WERI-Rb-1 (cell line): ENCODE measurements around the gene SULT2B1.

Experiments used
- DNase-seq: peaks from one replicate; pipeline ENCODE4 v3.0.0-alpha.2; 2020
- H3K27ac ChIP-seq: fragments of 250-450 bp; sonication (Bioruptor Pico); 2 replicates; pipeline ENCODE4 v1.5.1; 2020; ENCODE audit warnings: mild to moderate bottlenecking, moderate library complexity
- H3K27me3 ChIP-seq: fragments of 250-450 bp; sonication (Bioruptor Pico); 2 replicates; pipeline ENCODE4 v1.5.1; 2021; ENCODE audit warnings: mild to moderate bottlenecking, low read depth, moderate library complexity; ENCODE audit not compliant: insufficient read depth, severe bottlenecking
- H3K36me3 ChIP-seq: fragments of 250-450 bp; sonication (Bioruptor Pico); 2 replicates; pipeline ENCODE4 v1.5.1; 2020; ENCODE audit warnings: mild to moderate bottlenecking, moderate library complexity
- H3K4me3 ChIP-seq: 2 replicates; pipeline ENCODE4 v1.5.1; 2011; ENCODE audit warnings: low read depth, mild to moderate bottlenecking, control low read depth, low read length
- H3K9me3 ChIP-seq: fragments of 250-450 bp; sonication (Bioruptor Pico); 2 replicates; pipeline ENCODE4 v1.5.1; 2021; ENCODE audit warnings: mild to moderate bottlenecking, moderate library complexity; ENCODE audit not compliant: severe bottlenecking
- TF ChIP-seq, protein P1 (sequence below): IDR thresholded peaks from 2 replicates; pipeline ENCODE4 v1.5.1; 2011; ENCODE audit warnings: low read depth, mild to moderate bottlenecking, control low read depth, inconsistent platforms, low read length

SULT2B1 gene

DNA sequence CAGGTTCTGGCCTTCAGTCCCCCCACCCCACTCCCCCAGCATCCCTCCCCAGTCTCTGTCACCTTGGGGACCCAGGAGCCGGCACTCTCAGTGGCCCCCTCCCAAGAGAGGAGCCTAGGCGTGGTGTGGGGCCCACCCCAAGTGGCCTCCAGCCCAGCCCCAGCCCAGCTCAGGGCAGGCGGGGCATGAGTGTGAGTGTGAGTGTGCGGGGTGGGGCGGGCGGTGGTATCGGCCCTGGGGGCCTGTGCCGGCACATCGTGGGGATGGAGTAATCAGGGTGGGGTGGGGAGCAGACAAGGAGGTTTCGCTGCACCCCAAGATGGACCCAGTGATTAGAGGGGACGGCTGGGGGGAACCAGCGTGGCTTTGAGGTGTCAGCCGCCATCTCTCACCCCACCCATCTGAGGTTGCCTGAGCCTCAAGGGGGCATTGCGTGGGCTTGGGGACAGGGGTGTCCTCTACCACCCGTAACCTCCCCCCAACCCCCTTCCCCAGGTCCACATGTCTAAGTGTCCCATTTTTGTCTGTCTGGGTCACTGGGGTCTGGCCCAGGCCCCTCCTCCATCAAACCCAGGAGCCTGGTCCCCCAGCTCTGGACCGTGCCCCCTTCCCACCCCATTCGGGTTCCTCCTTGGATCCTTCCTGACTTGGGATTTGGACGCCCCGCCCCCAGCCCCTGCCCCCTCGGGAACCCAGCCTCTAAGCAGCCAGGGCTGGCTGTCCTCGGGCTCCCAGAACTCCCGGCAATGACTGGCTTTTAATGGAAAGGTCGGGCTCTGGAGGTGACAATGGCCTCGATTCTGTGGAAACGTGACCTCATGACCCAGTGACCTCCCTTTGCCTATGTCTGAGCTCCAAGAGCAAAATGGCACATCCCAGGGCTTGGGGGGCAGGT, 6.9 kb upstream of the SULT2B1 start:
- H3K4me3 ChIP-seq, result no peak overlapping the region
- no peaks in the 10 kb centered on the region for H3K9me3 ChIP-seq
- no peak overlapping the region for H3K27ac ChIP-seq
- no peaks in the 10 kb centered on the region for H3K36me3 ChIP-seq
- H3K27me3 ChIP-seq, result no peaks in the 10 kb centered on the region
- DNase-seq, result no peak
- TF ChIP-seq, protein P1, sequence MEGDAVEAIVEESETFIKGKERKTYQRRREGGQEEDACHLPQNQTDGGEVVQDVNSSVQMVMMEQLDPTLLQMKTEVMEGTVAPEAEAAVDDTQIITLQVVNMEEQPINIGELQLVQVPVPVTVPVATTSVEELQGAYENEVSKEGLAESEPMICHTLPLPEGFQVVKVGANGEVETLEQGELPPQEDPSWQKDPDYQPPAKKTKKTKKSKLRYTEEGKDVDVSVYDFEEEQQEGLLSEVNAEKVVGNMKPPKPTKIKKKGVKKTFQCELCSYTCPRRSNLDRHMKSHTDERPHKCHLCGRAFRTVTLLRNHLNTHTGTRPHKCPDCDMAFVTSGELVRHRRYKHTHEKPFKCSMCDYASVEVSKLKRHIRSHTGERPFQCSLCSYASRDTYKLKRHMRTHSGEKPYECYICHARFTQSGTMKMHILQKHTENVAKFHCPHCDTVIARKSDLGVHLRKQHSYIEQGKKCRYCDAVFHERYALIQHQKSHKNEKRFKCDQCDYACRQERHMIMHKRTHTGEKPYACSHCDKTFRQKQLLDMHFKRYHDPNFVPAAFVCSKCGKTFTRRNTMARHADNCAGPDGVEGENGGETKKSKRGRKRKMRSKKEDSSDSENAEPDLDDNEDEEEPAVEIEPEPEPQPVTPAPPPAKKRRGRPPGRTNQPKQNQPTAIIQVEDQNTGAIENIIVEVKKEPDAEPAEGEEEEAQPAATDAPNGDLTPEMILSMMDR, result no peak

DNA sequence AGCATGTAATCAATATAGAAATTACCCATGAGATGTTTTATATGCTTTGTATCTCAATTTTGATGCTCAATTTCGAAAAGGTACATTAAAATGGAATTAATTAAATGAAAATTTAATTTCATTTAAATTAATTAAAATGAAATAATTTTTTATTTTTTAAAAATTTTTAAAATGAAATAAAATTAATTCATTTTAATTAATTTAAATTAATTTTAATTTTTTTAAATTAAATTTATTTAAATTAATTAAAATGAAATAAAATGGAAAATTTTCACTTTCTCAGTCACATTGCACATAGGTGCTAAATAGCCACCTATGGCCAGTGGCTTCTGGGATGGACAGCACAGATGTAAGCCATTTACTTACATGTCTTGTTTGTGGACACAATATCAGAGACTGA, 4.2 kb upstream of the SULT2B1 start:
- TF ChIP-seq, protein P1, result no peak
- Histone ChIP-seq H3K4me3 (no peak overlapping the region), H3K27ac (no peak overlapping the region), H3K27me3 (no peaks in the 10 kb centered on the region), H3K36me3 (no peaks in the 10 kb centered on the region), H3K9me3 (no peaks in the 10 kb centered on the region)
- DNase-seq, result no peak

DNA sequence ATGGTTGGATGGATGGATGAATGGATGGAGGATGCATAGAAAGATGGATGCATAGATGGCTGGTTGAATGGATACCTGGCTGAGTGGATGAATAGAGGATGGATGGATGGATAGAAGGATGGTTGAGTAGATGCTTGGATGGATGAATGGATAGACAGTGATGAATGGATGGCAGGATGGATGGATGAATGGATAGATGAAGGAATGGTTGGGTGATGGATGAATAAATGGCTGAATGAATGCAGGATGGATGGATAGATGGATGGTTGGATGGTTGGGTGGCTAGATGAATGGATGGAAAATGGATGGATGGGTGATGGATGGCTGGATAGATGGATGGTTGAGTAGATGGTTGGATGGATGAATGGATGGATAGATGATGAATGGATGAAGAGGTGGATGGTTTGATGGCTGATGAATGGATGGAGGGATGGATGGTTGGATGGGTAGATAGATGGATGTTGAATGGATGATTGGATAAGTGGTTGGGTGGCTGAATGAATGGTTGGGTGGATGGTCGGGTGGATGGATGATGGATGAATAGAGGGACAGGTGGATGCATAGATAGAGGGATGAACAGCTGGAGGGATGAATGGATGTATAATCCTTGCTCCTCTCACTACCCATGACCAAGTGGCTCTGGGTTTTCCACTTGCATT, 3.6 kb upstream of the SULT2B1 start:
- H3K36me3 ChIP-seq, result no peaks in the 10 kb centered on the region

DNA sequence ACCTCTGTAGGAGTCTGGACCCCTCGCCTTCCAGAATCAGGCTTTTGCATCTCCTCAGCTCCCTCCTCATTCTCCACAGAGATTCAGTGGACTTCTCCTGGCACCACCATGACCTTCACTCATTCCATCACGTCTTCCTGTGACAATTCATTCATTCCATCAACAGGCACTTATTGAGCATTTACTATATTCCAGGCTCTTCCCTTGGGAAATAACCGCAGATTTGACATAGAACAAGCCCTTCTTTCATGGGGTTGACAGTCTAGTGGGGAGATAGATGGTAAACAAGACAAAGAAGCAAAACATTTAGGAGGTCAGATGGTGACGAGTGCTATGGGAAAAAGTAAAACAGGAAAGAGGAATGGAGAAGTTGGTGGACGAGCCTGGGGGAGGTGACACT, 2.6 kb upstream of the SULT2B1 start:
- Histone ChIP-seq H3K27ac (no peak overlapping the region), H3K4me3 (no peak overlapping the region), H3K36me3 (no peaks in the 10 kb centered on the region), H3K9me3 (no peaks in the 10 kb centered on the region), H3K27me3 (no peaks in the 10 kb centered on the region)
- TF ChIP-seq, protein P1, result no peak
- DNase-seq, result no peak

More for the DNA sequence above, 3.6 kb upstream of the SULT2B1 start:
- no peak overlapping the region for H3K27ac ChIP-seq
- TF ChIP-seq, protein P1, result no peak
- H3K9me3 ChIP-seq, result no peaks in the 10 kb centered on the region
- no peaks in the 10 kb centered on the region for H3K27me3 ChIP-seq
- no peak for DNase-seq
- no peak overlapping the region for H3K4me3 ChIP-seq

DNA sequence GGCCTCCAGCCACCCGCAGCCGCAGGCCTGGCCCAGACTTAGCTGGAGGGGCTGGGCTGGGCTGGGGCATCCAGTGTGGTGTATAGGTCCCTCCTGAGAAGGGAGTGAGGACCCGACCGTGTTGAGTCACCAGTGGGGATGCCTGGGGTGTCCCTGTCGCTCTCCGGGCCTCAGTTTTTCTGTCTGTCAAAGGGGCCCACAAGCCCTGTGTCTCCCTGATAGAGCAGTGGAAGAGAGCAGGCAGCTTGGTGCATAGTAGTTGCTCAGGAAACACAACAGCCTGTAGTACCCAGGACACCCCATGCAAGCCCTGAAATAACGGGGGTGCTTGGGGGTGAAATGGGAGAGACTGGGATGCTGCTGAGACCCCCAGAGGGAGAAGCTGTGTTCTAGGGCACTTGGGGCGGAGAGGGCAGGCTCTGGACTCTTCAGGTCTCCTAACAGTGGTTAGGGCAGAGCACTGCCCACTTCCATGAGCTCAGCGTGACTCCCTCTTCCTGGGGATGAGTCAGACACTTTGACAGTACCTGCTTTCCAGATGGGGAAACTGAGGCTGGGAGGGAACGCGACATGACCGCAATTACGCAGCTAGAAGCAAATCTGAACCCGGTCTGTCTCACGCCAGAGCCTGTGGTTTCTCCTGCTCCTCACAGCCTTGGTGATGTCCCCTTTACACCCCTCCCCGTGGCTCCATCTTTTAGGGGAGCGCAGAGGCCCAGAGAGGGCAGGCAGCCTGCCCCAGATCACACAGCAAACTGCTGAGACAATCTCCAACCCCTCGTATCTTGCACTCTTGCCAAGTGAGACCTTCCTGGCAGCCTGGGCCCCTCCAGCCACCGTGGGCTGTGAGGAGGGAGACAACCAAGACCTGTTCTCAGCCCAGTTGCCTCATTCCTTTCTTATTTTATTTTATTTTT, 692 bp downstream of the SULT2B1 start:
- no peak for DNase-seq
- Histone ChIP-seq H3K27ac (peak overlapping the region; percentile 82), H3K9me3 (no peaks in the 10 kb centered on the region), H3K4me3 (no peak overlapping the region), H3K27me3 (no peaks in the 10 kb centered on the region), H3K36me3 (no peaks in the 10 kb centered on the region)
- TF ChIP-seq, protein P1, result no peak
